Stimulated activated CD4-positive, alpha-beta T cell treated with anti-CD3 and anti-CD28 coated beads, Interleukin-1b, Interleukin-23, amount 100 ng/mL, for 1 hour (primary cell): ENCODE measurements around the gene PPP6R2.

Experiments used
- DNase-seq, 2 donors: peaks; one replicate each; pipeline ENCODE4 v3.0.0-alpha.2; 2020; ENCODE audit warnings: low read depth in 2 of 2

The PPP6R2 gene

GRCh38 chr22:50468626-50469025 is 125.5 kb downstream of the PPP6R2 start:
- DNase-seq = no peak

DNA sequence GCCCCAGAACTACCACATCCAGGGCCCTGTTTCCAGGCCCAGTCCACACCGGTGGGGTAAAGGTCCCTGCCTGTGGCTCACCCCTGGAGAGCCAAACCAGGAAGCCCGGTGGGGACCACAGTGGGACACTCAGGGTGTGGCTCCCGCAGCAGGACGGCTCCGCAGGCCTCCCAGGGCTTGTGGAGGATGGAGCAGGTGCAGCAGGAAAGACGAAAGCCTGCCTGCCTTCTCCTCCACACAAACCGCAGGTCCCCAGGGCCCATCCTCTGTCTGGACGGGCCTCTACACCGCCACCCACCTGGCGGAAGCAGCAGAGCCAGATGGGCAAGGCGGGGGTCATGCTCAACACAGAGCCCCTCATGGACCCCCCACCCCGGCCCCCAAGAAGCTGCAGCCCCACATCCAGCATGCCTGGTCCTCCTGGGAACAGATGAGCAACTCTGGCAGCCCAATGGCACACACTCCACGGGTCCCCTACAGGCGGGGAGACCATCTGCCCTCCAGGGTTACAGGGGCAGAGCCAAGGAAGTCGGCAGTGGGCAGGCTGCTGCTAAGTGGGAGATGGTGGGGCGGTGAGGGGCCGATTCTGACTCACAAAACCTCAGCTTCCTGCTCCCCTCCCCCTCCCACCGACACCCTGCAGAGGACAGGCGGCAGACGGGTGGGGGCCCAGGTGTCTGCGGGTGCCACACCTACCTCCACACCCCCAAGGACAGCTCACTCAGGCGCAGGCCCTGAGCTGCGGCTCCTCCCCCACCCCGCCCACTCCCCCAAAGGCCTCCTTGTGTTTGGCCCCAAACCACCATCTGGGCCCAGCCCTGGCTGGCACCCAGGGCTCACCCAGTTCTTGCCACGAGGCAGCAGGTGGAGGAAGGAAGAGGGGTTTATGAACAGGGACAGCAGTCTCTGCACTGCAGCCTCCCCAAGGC is 126.5 kb downstream of the PPP6R2 start:
- peak; percentile 75 to 98 for DNase-seq

DNA sequence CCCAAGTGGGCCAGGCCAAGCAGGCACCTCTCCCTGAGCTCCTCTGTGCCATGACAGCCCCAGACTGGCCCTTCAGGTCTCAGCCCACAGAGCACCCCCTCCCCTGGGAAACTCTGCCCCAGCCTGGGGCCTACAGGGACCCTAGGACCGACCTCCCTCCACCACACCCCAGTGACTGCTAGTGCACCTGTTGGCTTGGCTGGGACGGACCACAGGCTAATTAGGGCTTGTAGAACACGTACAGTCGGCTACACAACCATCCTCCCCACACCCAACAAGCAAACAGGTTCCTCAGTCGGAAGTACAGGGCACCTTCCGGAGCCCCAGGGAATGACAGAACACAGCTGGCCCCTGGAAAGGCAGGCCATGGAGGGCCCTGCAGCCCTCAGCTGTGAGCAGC is 127.4 kb downstream of the PPP6R2 start:
- DNase-seq = no peak

GRCh38 chr22:50471197-50471847 is 128.2 kb downstream of the PPP6R2 start:
- DNase-seq = no peak

- DNase-seq = no peak
Measured at GRCh38 chr22:50471962-50472361, 128.8 kb downstream of the PPP6R2 start.

DNA sequence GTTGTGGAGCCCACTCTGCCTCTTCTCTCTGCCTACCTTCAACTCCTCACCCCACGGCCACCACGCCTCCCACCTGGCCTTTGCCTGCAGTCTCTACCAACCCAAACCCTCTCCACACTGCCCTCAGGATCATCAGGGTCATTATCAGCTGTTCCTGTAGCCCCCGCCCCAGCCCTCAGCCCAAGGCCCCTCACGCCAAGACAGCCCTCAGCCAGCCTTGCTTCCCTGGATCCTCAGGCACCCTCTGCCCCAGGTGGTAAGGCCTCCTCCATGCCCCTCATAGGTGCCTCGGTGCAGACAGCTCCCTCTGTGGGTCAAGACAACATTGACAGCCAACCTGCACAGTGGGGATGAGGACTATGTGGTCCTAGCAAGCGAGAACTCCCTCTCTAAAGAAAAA is 130.0 kb downstream of the PPP6R2 start:
- DNase-seq = no peak

- DNase-seq = no peak
Measured at GRCh38 chr22:50473855-50474671, 130.9 kb downstream of the PPP6R2 start.

GRCh38 chr22:50474710-50475651 is 131.9 kb downstream of the PPP6R2 start, which contains the start of gene SBF1:
Gene SBF1, minus strand, starts transcription at chr22:50475035. Its CDS starts 195 bp downstream, at chr22:50474840.
- DNase-seq = peak; percentile 69 to 74

- DNase-seq = no peak
Measured at GRCh38 chr22:50475652-50476002, 132.5 kb downstream of the PPP6R2 start.

GRCh38 chr22:50476868-50477267 is 133.7 kb downstream of the PPP6R2 start:
- no peak for DNase-seq

DNA sequence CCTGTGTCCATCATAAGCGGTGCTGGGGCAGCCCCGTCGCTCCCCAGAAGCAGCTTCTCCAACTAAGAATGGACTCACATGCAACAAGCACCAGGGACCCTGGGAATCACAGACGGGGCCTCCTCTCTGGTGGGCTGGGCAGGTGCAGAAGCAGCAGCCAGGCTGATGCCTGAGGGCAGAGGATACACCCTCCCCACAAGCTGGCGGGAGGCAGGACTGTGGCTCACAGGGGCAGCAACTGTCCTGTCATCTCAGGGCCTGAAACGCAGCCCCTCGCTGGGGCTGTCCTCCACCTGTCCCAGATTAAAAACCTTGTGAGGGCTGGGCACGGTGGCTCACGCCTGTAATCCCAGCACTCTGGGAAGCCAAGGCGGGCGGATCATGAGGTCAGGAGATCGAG is 134.8 kb downstream of the PPP6R2 start:
- DNase-seq = no peak

- no peak for DNase-seq
Measured at GRCh38 chr22:50479721-50480120, 136.6 kb downstream of the PPP6R2 start.

- DNase-seq = no peak
Measured at GRCh38 chr22:50481045-50481439, 137.9 kb downstream of the PPP6R2 start.

DNA sequence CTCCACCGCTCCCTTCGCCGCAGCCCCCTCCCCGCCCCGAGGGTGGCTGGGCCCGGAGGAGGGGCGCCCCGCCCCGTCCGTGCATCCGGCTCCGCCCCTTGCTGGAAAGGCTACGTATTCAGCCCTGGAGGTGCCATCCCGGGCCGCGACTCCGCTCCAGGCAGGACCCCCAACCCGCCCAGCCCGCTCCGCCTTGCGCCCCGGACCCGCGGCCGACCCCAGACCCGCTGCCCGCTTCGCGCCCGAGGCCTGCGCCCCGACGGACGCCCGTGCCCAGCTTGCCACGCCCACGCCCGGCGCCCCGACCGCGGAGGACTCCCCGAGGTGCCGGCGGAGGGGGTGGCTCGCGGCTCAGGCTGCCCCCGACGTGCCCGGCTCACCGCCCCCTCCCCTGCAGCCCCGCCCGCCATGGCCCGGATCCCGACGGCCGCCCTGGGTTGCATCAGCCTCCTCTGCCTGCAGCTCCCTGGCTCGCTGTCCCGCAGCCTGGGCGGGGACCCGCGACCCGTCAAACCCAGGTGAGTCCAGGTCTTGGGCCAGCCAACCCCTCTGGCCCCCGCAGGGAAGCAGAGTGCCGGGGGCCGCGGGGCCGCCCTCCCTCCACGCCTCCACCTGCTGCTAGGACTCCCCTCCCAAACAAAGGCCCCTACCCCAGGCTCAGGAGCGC is 138.4 kb downstream of the PPP6R2 start, which contains the start of gene ADM2:
Gene ADM2, plus strand, starts transcription at position 104 of the 667 bp plus-strand sequence. Its CDS starts 305 bp downstream, at position 409.
- DNase-seq = peak in 1 of 2 donors; percentile 53

DNA sequence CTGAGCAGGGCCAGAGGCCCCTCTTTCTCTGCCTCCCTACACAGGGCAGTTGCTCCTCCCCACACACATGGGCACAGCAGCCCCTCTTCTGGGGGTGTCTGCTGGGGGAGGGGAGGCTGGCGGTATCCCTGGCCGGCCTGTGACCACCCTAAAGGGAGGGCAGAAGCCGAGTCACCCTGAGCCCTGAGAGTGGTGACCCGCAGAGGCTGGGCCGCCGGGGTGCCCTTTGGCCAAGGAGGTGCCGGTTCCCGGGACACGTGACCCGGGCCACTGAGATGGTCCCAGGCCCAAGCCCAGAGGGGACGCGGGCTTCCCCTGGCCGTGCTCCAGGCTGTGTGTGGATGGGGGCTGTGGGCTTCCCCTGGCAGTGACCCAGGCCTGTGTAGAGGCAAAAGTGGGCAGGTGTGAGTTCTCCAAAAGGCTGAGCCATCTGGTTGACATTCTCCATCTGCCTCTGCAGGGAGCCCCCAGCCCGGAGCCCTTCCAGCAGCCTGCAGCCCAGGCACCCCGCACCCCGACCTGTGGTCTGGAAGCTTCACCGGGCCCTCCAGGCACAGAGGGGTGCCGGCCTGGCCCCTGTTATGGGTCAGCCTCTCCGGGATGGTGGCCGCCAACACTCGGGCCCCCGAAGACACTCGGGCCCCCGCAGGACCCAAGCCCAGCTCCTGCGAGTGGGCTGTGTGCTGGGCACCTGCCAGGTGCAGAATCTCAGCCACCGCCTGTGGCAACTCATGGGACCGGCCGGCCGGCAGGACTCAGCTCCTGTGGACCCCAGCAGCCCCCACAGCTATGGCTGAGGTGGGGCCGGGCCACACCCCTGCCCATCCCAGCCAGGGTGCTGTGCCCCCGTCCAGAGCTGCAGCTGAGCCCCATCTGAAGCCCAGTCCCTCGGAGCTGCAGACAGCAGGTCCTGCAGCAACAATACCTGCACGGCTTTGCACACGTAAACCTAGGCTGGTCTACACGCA is 139.3 kb downstream of the PPP6R2 start:
- DNase-seq = no peak

DNA sequence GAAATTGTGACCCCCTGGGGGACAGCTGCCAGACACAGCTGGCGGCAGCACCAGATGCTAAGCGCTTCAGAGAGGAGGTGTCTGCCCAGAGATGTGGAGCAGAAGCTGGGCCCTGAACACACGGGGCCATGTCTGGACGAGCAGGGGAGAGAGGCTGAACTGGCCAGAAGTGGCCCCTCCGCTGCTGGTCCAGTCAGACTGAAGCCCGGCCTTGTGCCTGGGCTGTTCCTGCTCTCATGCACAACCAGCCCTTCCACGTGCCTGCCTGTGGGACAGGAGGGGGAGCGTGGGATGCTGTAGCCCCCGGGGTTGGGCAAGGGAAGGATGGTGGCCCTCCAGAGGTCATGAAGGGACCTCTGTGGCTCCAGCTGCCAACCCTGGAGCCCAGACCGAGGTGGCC is 140.0 kb downstream of the PPP6R2 start:
- DNase-seq = no peak

DNA sequence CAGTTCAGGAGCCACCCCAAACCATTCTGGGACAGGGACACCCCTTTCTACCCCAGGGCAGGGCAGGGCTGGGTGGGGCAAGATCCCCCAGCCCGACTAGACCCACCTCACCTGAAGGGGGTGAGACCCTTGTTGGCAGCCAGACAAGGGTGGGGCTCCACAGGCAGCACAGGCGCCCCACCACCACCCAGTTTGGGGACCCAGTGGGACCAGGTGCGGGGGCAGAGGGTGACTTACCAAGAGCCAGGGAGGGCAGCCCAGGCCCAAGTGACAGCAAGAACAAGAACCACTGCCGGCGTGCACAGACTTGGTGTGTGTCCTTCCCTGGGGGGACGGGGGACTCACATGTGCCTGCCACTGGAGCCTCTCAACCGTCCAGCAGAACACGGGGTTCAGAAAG is 140.4 kb downstream of the PPP6R2 start:
- no peak for DNase-seq

DNA sequence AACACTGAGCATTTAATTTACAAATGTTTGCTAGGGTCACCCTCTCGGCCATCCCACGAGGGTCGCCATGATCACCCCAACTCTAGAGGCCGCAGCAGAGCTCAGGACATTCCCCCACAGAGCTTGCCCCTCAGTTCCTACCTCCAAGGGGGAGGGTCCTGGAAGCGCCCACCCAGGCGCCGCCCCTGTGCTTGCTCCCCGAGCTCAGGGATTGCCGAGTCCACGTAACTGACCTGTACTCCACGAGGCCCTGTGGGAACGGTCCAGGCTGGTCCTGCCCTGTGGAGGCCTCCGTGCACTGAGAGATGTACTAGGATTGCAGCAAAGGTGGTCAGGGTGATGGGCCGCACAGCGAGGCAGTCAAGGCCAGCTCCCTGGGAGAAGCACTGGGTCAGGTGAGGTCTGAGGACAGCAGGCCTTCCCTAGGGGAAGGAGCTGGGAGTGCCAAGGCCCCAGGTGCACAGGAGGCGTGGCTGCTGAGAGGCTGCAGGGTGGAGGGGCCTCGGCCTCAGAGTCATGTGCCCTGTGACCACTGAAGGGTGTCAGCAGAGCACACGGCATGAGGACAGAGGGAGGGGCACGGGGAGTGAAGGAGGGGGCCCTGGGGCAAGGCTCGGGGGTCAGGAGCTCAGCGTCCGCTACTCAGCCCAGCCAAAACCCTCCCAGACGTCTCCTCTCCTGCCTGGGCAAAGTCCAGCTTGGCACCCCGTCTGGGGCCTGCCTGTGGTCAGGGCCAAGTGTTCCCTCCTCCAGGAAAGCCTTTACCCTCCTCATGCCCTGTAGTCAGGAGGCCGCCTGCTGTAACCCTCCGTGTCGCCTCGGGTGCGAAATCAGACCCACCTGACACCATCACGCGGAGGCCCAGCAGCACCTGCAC is 141.1 kb downstream of the PPP6R2 start:
- no peak for DNase-seq
